Measurements from ENCODE around the gene OR52A5.

The OR52A5 gene

DNA sequence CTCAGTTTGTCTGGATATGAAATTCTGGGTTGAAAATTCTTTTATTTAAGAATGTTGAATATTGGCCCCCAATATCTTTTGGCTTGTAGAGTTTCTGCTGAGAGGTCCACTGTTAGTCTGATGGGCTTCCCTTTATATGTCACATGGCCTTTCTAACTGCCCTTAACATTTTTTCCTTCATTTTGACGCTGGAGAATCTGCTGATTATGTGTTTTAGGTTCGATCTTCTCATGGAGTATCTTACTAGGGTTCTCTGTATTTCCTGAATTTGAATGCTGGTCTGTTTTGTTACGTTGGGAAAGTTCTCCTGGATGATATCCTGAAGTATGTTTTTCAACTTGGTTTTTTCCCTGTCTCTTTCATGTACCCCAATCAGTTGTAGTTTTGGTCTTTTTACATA is 22.8 kb downstream of the OR52A5 start:
- DNase-seq, result no peak

DNA sequence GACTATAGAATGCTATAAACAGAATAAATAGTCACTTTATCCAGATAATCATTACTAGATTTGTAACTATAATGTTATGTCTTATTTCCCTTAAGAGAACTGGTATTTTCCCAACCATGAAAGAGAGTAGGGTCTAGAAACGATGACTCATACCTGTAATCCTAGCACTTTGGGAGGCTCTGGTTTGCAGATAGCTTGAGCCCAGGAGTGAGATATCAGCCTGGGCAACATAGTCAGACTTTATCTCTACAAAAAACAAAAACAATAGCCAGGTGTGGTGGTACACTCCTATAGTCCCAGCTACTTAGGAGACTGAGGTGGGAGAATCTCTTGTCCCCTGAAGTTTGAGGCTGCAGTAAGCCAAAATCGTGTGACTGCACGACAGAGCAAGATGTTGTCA is 30.9 kb downstream of the OR52A5 start:
- no peak for DNase-seq

DNA sequence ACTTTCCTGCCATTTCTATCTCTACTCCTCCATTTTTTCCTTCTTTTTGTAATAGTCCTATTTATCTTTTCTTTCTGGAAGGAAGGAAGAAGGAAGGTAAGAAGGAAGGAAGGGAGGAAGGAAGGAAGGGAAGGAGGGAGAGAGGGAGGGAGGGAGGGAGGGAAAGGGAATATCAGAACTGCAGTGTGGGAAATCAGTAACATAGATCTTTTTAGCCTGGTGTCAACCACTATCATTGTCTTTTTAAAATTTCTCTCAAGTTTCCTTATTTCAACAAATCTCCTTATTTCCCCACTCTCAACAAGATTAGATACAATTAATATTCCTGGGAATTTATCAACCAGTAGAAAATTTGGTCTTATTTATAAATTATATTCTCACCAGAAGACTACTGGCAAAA is 35.1 kb downstream of the OR52A5 start:
- no peak for DNase-seq

DNA sequence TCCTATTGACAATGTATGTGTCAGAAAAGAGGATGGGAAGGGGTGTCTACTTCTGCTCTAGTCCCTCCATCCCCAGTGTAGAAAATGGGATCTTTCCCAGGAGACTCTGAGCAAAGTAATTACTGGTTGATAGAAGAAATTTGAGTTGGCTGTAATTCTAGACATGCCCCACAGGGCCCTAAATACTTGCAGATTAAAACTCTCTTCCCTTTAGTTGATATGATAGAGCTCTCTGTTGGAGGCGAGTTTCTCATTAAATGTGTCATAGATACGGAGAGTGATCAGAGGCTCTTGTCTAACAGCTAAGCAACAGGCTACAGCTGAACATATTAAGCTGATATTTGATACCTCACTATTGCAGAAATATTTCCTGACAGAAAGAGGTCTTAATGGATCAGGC is 35.9 kb downstream of the OR52A5 start:
- DNase-seq, result no peak

DNA sequence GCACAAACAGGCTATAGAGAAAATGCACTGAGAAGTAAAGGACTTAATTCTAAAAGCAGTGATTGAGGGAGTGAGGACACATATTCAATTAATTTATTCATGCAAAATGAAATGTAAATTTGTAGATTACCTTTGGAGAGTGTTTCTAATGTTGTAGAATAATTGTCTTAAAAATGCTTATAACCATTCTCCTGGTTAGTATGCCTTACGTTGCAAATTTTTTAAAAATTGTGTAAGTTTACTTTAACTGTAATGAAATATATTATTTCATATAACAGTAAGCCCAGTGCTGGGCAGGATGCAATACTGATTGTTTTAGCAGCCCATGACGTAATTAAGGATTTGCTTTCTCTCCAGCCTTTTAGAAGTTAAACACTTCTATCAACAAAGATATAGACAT is 42.1 kb downstream of the OR52A5 start:
- DNase-seq, result no peak

DNA sequence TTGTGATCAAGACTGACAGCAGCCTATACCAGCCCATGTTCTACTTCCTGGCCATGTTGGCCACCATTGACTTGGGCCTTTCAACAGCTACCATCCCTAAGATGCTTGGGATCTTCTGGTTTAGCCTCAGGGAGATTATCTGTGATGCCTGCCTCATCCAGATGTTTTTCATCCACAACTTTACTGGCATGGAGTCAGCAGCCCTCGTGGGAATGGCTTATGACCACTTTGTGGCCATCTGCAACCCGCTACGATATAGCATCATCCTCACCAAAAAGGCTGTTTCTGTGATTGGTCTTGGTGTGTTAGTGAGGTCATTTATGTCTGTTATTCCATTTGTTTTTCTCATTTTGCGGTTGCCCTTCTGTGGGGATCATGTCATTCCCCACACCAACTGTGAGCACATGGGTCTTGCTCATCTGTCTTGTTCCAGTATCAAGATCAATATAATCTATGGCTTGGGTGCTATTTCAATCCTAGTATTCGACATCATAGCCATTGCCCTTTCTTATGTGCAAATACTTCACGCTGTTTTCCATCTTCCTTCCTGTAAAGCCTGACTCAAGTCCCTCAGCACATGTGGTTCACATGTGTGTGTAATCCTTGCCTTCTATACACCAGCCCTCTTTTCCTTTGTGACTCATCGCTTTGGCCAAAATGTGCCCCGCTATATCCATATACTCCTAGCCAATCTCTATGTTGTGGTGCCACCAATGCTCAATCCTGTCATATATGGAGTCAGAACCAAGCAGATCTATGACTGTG is 45.2 kb downstream of the OR52A5 start:
- DNase-seq, result no peak

DNA sequence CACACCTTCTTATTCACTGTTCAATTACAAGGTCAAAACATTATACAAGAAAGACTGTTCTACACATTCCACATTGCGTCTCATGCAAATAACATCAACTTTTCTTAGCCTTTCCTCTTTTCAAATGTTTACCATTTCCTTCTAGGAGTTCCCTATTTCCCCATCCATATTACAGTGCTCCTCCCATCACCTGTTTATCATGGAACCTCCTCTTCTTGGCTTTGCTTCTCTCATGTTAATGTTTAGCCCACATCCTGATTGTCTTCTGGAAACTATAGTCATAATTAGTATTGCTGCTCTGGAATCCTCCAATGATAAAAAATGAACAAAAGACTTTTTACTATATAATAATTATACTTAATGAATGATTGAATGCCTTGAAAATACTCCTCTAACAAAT is 47.5 kb downstream of the OR52A5 start:
- DNase-seq, result no peak

DNA sequence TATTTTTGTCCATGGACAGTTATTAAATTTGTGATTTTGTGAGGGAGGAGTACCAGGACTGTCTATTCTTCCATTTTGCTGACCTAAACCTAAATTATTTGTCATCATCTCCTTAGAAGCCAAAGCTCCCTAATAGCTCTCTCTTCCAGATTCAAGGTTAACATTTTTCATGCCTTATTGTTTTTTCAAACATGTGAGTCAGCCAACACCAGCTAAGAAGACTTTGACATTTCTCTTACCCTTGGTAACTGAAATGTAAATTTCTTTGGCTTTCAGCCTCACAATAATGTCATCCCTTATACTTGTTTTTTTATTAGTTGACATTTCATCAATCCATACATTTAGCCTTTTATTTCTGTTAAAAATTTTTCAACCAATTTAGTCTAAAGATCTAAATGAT is 49.6 kb downstream of the OR52A5 start:
- DNase-seq, result no peak

DNA sequence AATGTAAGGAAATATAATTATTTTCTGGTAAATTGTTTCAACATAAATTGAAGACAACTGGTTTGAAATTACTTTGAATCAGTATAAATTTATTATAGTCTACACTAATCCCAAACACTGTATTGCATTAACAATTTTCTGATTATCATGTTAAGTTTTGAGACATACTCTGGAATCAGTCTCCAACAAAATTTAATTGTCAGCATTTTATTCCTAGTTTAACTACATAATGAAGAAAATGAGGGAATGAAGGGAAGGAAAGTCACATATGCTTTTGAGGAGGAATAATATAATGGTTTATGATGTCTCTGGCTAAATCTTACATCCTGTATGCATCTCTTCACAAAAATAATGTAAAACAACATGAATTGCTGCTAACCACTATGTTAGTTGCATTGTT is 54.6 kb downstream of the OR52A5 start:
- DNase-seq, result no peak

DNA sequence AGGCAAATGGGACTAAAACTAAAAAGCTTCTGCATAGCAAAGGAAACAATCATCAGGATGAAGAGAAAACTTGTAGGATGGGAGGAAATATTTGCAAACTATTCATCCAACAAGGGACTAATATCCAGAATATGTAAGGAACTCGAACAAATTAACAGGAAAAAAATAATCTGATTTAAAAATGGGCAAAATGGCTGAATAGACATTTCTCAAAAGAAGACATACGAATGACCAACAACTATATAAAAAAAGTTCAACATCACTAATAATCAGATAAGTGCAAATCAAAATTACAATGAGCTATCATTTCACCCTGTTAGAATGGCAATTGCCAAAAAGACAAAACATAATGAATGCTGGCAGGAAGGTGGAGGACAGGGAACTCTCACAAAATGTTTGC is 56.8 kb downstream of the OR52A5 start:
- no peak for DNase-seq
